Mucosa of descending colon (tissue), 3 donors: ENCODE measurements around the gene BTBD9. TPM values are rescaled to one million over a fixed set of nuclear protein-coding genes. Genes with fewer than 3 reads are reported as not detected.

ENCODE experiments used
- ATAC-seq: fragments of 200-7000 bp; cut with Tn5 transposase; one replicate; pipeline ENCODE4 v1.9.1; 2020; ENCODE audit warnings: mild to moderate bottlenecking, moderate library complexity
- DNase-seq, 3 donors: peaks; one replicate each; pipeline ENCODE4 v3.0.0-alpha.2; 2020
- H3K36me3 ChIP-seq: fragments of 200-600 bp; one replicate; pipeline ENCODE4 v1.8.0; 2021; ENCODE audit warnings: low read depth, mild to moderate bottlenecking
- H3K4me1 ChIP-seq: fragments of 200-600 bp; one replicate; pipeline ENCODE4 v1.8.0; 2021; ENCODE audit warnings: low read depth, mild to moderate bottlenecking
- H3K4me3 ChIP-seq: fragments of 200-600 bp; one replicate; pipeline ENCODE4 v1.8.0; 2021; ENCODE audit warnings: mild to moderate bottlenecking
- H3K9me3 ChIP-seq: fragments of 200-600 bp; one replicate; pipeline ENCODE4 v1.8.0; 2021; ENCODE audit warnings: mild to moderate bottlenecking
- CTCF ChIP-seq: fragments of 200-600 bp; IDR thresholded peaks from one replicate; pipeline ENCODE4 v1.8.0; 2022; ENCODE audit warnings: antibody characterized with exemption, mild to moderate bottlenecking
- intact Hi-C, 2 donors: fragments of 100-400 bp; cut with DNase I in 1 of 2; cut with micrococcal nuclease in 1 of 2; formaldehyde crosslinking; loops; one replicate each; pipeline versions ENCODE4 v1.11.0 to v1.11.1; 2022; cut with DNase I, micrococcal nuclease
- total RNA-seq, 3 donors: library from RNA; stranded (reverse); fragmentation: NEBNext Ultra II Directional in 2 of 3; extraction: Animal tissue kit (Norgen Biotek cat#: 25700) in 2 of 3; gene quantifications; one replicate each; pipeline versions ENCODE4 v1.2.1 to v1.2.4, GENCODE V29; 2021 to 2023
- donor health status: DM: no; HTN: no; CAD: no; lungs with moderate emphysema.
- donor health status: DM: no; HTN: no; CAD: no.
- donor health status: DM: no; HTN: yes; CAD: no.

Gene BTBD9
- total RNA-seq, 3 donors from 2014 or later, result 22.4 to 38.8 (median 23.9) TPM

- no peaks in the 10 kb centered on the region for H3K4me1 ChIP-seq
- intact Hi-C loops, result no loop called here
- no peak overlapping the region for H3K4me3 ChIP-seq
- TF ChIP-seq CTCF, result no peak
- H3K36me3 ChIP-seq, result no peaks in the 10 kb centered on the region
- H3K9me3 ChIP-seq, result no peaks in the 10 kb centered on the region
- DNase-seq (no peak), ATAC-seq (no peak)
Measured at GRCh38 chr6:38504996-38505395, 134.7 kb downstream of the BTBD9 start.

DNA sequence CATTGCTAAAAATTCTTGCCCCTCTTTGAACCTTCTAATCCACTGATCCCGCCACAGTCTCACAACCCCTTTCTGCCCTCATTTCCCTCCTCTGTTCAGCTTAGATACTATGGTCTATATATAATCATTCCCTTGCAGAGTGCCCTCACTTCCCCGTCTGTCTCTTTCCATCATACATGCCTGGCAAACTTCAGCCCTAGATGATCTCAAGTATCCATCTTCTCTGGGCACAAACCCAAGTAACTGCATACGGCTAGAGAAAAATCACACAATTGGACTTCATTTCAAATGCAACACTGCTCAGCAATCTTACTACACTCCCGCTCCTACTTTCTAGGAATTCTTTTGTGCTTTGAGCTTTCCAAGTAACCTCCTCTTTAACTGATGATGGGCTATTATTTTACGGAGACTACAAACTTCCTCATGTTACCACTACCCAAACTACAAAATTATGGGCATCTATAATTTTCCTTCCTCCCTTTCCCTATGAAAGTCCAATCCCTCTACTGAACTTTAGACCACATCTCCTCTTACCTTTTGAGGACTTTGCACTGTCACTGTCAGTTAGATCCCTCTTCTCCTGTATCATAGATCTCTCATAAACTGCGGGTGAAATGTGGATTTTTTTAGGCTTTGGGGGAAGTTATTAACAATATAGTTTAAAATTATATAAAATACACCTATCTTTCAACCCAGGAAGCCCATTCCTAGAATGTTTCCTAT is 135.6 kb downstream of the BTBD9 start:
- TF ChIP-seq CTCF, result no peak
- no peaks in the 10 kb centered on the region for H3K9me3 ChIP-seq
- no peaks in the 10 kb centered on the region for H3K4me1 ChIP-seq
- ATAC-seq (no peak), DNase-seq (no peak)
- no peak overlapping the region for H3K4me3 ChIP-seq
- H3K36me3 ChIP-seq, result no peaks in the 10 kb centered on the region
- intact Hi-C loops, result no loop called here

- TF ChIP-seq CTCF, result no peak
- Histone ChIP-seq H3K9me3 (no peaks in the 10 kb centered on the region), H3K4me1 (no peaks in the 10 kb centered on the region), H3K36me3 (no peaks in the 10 kb centered on the region), H3K4me3 (no peak overlapping the region)
- no peak for ATAC-seq
- DNase-seq, result no peak
- intact Hi-C loops, result no loop called here
Measured at GRCh38 chr6:38503032-38503773, 136.5 kb downstream of the BTBD9 start.

DNA sequence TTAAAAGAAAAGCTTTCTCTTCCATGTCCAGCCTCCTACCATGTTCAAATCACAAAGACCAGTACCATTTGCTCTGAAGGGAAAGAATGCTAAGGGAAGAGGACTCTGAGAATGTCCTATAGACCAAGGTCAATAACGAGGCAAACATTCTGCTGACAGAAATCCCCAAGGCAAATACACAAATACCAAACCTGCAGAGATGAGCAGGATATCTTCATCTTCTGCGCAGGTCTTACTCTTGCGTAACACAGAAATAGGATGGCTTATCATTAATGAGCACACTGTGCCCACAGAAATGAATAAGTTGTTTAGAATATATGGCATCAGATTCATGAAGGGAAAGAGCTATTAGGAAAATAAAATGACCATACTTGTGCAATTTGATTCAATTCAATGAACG is 137.3 kb downstream of the BTBD9 start:
- TF ChIP-seq CTCF, result no peak
- DNase-seq (no peak), ATAC-seq (no peak)
- intact Hi-C loops, result no loop called here
- no peaks in the 10 kb centered on the region for H3K4me1 ChIP-seq
- H3K4me3 ChIP-seq, result no peak overlapping the region
- H3K9me3 ChIP-seq, result no peaks in the 10 kb centered on the region
- no peaks in the 10 kb centered on the region for H3K36me3 ChIP-seq

DNA sequence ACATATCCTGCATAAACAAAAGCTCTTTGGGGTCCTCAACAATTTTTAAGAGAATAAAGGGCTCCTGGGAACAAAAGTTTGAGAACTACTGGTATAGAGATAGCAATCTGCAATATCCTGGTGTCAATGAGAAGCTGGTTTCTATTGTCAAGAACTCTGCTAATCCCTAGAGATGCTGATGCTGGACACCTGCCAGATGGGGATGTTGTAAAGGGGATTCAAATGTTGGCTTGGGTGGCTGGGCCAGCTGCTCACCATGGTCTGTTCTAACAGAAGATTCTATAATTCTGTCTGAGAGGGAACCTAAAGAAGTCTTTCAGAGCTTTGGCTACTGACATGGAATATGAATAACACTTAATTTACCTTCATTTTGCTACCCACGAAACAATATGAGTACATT is 137.8 kb downstream of the BTBD9 start:
- H3K36me3 ChIP-seq, result no peaks in the 10 kb centered on the region
- no peaks in the 10 kb centered on the region for H3K4me1 ChIP-seq
- H3K4me3 ChIP-seq, result no peak overlapping the region
- no peak for DNase-seq
- TF ChIP-seq CTCF, result no peak
- intact Hi-C loops, result no loop called here
- H3K9me3 ChIP-seq, result no peaks in the 10 kb centered on the region
- no peak for ATAC-seq
